Pulmonary artery endothelial cell (primary cell): ENCODE data around the gene TRAPPC5. TPM values are rescaled to one million over a fixed set of nuclear protein-coding genes. Genes with fewer than 3 reads are reported as not detected.

Source experiments
- DNase-seq: peaks from one replicate; pipeline ENCODE4 v3.0.0-alpha.2; 2011; ENCODE audit warnings: low read depth, low spot score
- total RNA-seq: library from RNA; depleted of rRNA; stranded (reverse); fragments of >200 nt; gene quantifications from 2 replicates; pipeline ENCODE4 v1.2.3, GENCODE V29; 2014

The TRAPPC5 gene
- total RNA-seq, 1 donor from 2014 or later: 191 TPM

DNA sequence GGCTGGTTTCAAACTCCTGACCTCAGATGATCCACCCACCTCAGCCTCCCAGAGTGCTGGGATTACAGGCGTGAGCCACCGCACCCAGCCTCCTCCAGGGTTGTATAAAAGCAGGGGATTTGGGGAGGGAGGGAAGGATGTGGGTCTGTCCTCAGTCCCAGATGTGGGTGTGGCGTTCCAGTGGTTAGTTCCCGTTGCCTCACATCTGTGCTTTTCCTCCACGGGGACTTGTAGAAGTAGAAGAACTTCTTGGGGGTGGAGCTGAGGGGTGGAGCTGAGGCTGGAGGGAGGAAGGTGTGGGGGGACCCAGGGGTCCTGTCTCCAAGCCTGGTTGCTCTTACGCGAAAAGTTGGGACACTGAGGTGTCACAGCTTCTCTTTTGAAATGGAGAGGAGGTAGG, 4.3 kb upstream of the TRAPPC5 start:
- no peak for DNase-seq

DNA sequence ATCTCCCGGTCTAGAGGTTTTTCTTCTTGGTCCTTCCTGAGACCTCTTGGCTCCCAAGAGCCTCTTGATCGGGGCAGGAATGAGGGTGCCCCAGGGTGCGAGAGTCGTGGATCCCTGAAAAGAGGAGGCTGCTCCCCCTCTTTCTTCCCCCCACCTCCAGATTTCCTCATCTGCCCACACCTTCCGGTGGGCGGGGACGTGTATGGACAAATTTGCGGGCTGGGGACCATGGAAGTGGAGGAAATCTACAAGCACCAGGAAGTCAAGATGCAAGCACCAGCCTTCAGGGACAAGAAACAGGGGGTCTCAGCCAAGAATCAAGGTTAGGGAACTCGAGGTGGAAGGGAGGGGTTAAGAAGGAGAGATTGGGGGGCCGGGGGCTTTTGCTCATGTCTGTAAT, 3.8 kb upstream of the TRAPPC5 start, which contains the start of gene MCEMP1:
MCEMP1 (plus strand) TSS at position 237 of the 400 bp plus-strand sequence; CDS start at position 268, 31 bp downstream.
- no peak for DNase-seq

DNA sequence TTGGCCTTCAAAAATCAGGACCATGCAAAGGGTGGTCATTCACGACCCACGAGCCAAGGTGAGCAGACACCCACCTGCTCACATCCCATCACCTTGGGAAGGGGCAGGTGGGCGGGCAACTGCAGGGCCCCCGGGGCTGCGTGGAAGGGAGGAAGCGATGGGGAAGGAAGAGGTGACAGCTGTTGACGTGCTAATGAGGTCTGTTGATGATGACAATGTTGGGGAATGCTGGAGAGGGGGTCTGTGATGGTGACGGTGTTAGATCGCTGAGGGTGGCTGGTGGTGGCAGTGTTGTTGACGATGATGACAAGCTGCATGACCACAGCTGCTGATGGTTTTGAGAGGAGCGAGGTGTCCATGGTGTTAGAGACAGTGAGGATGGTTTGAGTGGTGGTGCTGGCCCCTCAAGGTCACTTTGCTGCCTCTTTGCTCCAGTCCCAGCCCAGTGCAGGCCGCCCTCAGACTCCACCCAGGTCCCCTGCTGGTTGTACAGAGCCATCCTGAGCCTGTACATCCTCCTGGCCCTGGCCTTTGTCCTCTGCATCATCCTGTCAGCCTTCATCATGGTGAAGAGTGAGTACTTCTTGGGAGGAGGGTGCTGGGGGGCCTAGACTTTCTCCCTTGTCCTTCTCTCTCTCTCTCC, 2.8 kb upstream of the TRAPPC5 start:
- DNase-seq: no peak

DNA sequence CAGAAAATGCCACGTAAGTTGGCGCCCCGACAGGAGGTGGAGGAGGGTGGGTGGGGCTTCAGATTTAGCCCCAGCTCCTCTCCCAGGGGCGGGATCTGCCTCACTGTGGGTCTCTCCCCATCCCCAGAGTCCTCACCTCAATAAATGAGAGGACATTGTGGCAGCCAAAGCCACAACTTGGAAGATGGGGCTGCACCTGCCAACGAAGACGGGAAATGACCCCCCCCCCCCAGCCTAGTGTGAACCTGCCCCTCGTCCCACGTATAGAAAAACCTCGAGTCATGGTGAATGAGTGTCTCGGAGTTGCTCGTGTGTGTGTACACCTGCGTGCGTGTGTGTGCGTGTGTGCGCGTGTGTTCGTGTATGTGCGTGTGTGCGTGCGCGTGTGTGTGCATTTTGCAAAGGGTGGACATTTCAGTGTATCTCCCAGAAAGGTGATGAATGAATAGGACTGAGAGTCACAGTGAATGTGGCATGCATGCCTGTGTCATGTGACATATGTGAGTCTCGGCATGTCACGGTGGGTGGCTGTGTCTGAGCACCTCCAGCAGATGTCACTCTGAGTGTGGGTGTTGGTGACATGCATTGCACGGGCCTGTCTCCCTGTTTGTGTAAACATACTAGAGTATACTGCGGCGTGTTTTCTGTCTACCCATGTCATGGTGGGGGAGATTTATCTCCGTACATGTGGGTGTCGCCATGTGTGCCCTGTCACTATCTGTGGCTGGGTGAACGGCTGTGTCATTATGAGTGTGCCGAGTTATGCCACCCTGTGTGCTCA, 1.5 kb upstream of the TRAPPC5 start:
- DNase-seq: no peak

DNA sequence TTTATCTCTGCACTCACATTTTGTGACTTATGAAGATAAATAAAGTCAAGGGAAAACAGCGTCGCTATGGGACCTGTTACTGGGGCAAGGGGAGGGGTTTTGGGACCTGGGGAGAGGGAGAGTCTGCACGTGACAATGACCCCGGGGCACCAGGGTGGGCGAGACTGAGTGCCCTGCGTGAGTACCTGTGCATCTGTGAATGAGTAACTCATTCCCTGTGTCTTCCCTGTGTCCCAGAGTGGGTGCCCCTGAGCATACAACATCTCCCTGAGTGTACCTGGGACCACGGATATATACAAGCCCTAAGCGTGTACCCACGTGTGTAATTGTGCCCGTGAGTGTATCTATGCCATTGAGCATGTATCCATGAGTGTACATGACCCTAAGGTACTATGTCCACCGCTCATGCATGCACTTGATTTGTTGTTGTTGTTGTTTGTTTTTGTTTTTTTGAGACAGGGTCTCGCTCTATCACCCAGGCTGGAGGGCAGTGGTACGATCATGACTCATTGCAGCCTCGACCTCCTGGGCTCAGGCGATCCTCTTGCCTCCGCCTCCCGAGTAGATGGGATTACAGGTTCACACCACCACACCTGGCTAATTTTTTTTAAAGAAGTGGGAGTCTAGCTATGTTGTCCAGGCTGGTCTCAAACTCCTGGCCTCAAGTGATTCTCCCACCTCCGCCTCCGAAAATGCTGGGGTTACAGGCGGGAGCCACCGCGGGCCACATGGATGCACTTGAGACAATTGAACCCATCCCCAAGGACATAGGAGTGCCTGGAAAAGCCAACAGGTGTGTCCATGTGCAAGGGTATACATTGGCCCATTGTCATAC, 645 bp upstream of the TRAPPC5 start:
- DNase-seq: no peak

DNA sequence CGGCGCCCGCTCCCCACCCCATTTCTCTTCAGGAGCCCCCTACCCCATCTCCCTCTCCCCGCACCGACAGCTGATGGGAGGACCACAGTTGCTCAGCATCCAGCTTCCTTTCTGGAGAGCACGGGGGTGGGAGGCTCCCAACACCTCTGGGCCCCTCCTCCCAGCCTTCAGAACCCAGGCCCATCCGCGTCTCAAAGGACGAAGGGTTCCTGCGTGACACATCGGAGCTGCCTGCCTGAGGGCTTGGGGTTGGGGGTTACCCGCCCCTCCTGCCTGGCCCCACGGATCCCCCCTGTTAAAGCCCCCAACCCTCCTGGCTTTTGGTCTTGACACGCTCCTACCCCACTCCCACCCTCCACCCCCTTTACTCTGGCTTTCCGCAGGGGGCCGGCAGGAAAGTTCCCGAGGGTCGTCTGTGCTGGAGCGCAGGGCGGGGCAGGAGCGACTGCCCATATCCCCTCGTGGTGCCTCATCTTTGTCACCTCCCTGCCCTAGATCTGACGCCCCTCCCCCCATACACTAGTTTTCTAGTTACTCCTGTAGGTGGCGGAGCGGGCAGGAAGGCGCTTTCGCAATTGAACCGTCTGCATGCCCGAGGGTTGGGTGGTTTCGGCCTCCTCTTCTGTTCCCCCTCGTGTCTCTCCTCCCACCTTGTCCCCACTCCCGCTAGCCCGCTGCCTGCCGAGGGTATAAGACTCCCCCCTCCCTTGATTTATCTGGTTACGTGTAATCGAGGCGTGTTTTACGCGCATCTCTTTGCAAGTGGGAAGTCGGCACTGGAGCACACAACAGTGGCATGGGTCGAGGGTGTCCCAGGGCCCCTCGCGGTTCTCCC, 924 bp downstream of the TRAPPC5 start:
- DNase-seq: peak; percentile 22

DNA sequence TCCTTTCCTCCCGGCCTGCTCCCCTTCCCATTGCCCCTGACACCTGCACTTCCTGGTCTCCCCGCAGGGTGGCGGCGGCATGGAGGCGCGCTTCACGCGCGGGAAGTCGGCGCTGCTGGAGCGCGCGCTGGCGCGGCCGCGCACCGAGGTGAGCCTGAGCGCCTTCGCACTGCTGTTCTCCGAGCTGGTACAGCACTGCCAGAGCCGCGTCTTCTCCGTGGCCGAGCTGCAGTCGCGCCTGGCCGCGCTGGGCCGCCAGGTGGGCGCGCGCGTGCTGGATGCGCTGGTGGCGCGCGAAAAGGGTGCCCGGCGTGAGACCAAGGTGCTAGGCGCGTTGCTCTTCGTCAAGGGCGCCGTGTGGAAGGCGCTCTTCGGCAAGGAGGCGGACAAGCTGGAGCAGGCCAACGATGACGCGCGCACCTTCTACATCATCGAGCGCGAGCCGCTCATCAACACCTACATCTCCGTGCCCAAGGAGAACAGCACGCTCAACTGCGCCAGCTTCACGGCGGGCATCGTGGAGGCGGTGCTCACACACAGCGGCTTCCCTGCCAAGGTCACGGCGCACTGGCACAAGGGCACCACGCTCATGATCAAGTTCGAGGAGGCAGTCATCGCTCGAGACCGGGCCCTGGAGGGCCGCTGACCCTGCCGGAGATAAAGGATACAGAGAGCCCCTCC, 1.7 kb downstream of the TRAPPC5 start:
- no peak for DNase-seq

DNA sequence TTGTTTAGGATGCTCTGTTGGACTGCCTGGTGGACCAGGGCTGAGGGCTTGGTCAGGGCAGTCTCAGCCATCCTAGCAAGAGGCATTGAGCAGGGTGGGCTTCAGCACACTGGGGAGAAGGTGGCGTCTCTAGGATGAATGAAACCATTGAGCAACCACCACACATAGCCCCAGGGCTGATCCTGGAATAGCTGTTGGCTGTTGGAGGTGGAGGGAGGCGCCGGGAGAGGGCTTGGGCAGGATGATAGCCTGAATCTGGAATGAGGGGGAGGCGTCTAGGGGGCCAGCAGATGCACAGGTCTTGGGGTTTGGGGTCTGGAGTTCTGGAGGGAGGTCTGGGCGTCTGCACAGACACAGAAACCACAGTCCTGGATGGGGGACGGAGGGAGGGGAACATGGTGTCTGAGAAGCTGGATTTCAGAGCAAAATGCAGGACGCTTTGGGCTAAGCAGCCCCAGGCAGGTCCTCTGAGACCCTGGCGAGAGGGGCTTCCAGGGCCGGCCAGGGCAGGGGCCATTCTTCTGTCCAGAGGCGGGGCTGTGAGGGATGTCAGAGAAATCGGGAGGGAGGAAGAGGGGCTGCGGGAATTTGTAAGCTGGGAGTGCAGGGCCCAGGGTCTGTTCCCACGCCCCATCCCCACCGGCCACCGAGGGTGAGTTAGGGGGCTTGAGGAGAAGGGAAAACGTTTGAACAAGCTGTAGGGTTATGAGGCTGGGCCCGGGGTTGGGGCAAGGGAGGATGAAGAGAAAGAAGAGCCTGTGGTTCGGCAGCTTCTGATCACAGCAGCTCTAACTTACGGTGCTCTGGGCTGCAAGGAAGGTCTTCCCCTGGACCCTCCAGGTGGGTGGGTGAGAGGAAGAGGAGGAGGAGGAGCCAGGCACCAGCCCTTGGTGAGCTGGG, 5.2 kb downstream of the TRAPPC5 start:
- DNase-seq: no peak

DNA sequence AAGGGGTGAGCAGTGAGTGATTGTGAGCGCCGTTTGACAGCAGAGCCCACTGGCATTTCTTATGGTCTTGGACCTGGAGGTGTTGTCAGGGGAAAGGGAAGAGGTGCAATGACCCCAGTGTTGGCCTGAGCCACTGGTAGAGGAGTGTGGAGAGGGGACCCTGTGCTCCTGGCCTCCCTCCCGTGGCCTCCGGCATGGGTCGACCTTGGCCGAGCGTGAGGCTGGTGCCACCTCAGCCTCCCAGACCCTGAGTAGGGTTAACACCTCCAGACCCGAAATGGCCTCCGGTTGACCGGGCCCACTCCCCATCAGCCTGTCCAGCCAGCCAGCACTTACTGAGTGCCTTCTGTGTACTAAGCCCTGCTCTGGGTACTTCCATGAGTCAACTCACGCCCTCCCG, 6.5 kb downstream of the TRAPPC5 start:
- DNase-seq: no peak

DNA sequence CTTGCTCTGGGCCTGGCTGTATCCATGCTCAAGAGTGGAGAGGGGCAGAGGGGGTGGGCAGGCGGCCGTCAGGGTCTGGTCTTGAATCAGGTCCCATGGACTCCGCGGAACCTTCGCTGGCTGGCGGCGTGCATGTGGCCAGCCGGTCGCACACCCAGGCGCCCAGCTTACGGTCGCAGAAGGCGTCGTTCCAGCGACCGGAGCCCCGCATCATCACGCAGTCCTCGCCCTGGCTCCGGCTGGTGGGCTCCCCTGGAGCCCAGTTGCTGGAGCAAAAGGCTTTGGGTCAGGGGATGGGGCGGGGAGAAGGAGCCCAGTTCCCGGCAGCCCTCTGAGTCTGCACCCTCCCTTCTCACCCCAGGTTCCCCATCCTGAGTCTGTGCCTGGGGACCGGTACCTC, 8.5 kb downstream of the TRAPPC5 start:
- DNase-seq: no peak

DNA sequence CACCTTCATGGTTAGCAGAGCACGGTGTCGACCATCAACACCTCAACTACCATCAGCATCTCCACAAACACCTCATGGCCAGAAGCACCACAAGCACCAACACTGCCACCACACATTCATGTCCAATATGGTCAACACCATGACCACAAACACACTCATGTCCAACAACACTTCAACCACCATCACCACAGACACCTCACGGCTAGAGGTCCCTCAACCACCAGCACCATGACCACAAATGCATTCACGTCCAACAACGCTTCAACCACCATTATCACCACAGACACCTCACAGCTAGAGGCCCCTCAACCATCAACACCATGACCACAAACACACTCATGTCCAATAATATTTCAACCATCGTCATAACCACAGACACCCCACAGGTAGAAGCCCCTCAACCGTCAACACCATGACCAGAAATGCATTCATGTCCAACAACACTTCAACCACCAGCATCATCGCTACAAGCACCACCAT, 10.2 kb downstream of the TRAPPC5 start:
- DNase-seq: no peak

DNA sequence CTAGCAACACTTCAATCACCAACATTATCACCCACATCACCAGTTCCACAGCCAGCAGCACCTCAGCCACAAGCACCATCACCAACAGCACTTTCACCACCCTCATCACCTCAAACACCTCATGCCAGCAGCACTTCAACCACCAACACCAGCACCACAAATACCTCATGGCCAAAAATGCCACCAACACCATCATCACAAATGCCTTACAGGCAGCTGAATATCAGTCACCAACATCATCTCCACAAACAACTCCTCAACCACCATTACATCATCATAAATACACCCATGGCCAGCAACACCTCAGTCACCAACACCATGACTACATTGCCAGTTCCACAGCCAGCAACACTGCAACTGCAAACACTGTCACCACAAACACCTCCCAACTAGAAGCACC, 10.9 kb downstream of the TRAPPC5 start:
- no peak for DNase-seq

DNA sequence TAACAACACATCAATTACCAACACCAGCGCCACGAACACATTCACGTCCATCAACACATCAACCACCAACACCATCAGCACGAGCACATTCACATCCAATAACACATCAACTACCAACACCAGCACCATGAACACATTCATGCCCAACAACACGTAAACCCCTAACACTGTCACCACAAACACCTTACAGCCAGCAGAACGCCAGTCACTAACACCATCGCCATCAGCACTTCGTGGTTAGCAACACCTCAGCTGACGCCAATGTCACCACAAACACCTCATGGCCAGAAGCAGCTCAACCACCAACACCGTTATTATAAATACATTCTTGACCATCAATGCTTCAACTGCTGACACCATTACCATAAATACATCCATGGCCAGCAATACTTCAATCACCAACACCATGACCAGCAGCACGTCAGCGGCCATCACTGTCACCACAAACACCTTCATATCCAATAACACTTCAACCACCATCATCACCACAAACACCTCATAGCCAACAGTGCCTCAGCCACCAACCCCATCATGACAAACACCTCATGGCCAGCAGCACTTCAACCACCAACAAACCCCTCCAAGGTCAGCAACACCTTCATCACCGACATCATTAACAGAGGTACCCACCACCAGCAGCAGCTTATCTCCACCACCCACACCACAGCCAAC, 11.9 kb downstream of the TRAPPC5 start:
- DNase-seq: no peak

DNA sequence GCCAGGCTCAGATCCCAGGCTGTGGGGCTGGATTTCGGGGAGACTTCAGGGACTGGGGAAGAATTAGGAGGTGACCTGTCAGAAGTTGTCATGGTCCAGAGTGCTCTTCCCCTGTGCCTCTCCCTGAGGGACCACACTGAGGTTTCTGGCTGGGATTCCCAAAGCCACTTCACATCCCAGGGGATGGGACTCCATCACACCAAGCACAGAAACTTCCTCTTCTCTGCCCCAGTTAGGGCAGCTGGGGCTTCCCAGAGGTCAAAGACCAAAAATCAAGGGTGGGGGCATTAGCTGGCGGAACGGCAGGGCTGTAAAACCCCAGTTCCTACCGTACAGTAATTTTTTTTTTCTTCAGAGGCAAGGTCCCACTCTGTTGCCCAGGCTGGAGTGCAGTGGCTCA, 13.9 kb downstream of the TRAPPC5 start:
- no peak for DNase-seq

DNA sequence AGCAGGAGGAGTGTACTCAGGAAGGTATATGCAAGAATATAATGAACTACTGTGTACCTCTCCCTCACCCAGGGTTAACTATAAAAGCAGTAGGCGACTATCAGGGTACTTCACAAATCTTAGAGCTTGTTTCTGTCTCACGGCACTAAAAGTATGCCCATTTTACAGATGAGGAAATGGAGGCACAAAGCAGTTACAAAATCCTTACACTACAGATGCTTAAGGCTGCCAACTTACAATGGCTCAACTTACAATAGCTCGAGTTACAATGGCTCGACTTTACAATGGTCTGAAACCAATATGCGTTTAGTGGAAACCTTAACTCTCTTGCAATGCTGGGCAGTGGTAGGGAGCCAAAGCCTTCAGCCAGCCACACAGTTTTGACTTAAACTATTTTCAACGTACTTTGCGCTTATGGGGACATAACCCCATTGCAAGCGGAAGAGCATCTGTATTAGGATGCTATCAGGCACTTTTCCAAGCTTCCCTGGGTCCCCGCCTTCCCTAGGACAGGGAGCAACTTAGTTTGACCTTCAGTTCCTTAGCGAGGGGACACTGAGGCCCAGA, 17.2 kb downstream of the TRAPPC5 start:
- no peak for DNase-seq

DNA sequence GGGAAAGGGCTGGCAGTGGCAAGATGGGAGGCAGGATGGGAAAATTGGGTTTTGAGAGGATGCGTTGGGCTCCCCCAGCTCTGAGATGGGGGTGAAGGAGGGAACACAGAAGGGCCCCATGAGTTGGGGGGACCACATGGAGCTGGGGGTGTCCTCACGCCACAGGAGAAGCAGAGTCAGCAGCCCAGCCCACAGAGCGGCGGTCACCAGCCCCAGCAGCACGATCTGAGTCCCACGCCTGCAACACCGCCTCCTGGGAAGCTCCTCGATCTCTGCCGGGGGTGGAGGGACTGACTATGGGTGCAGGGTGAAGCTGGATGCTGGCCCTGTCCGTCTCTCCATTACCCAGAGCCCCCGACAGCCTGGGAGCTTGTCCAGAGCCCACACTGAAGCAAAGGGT, 17.9 kb downstream of the TRAPPC5 start:
- DNase-seq: no peak

DNA sequence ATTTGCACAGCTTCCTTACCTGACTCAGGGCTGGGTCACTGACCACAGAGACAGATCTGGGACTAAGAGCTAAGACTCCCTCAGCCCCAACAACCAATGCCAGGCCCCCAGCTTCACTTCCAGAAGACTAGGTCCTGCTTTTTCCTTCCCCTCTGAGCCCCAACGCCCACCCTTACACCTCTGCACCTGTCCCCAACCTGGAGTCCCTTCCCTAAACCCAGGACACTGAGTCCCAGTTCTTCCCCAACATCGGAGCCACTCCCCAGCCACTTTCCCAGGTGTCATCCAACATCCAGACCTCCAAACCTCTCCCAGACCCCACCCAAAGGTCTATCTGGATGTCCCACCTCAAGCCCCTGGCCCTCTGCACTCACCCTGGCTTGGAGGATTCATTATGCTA, 18.4 kb downstream of the TRAPPC5 start:
- DNase-seq: no peak
